GM12878 (cell line): ENCODE results near the gene PLSCR3. TPM values are rescaled to one million over a fixed set of nuclear protein-coding genes. Genes with fewer than 3 reads are reported as not detected.

Experiments
- CHD1 ChIP-seq: IDR thresholded peaks from 2 replicates; pipeline ENCODE4 v1.6.1; 2012; ENCODE audit warnings: low read depth, low read length, improper control_type of control experiment
- RB1 ChIP-seq: fragments of 450-650 bp; formaldehyde crosslinking; IDR thresholded peaks from 2 replicates; pipeline ENCODE4 v1.6.1; 2017; ENCODE audit warnings: mild to moderate bottlenecking, borderline replicate concordance
- SREBF2 ChIP-seq: IDR thresholded peaks from 2 replicates; pipeline ENCODE4 v1.6.1; 2012; ENCODE audit warnings: mild to moderate bottlenecking, low read length
- TAF1 ChIP-seq: IDR thresholded peaks from 2 replicates; pipeline ENCODE4 v1.6.1; 2011; ENCODE audit warnings: mild to moderate bottlenecking, low read depth, low read length, borderline replicate concordance
- WRNIP1 ChIP-seq: IDR thresholded peaks from 2 replicates; pipeline ENCODE4 v1.6.1; 2011; ENCODE audit warnings: low read depth, low read length, improper control_type of control experiment, borderline replicate concordance
- ZNF592 ChIP-seq: fragments of 450-650 bp; IDR thresholded peaks from 2 replicates; pipeline ENCODE4 v1.6.1; 2017; ENCODE audit warnings: mild to moderate bottlenecking, moderate library complexity
- polyA plus RNA-seq, 11 experiments: library from polyadenylated mRNA; depleted of rRNA in 4 of 11; unstranded in 6 of 11; stranded (reverse) in 5 of 11; fragments of >200 nt; fragmentation: Nextera tagmentation in 4 of 11; fragmentation: Illumina TruSeq in 1 of 11; extraction: Ambion mirVana in 4 of 11; extraction: Trizol in 1 of 11; gene quantifications; 1 replicate in 1 of 11; 2 replicates in 10 of 11; pipeline versions ENCODE4 v1.2.1 to v1.2.3, GENCODE V29; 2011 to 2016; ENCODE audit warnings: inconsistent platforms in 2 of 11, missing spikeins in 2 of 11, low read depth in 1 of 11
- total RNA-seq, 4 experiments: library from RNA; depleted of rRNA in 3 of 4; stranded (reverse); fragments of >200 nt in 3 of 4; fragmentation: Illumina TruSeq in 1 of 4; extraction: Trizol in 1 of 4; gene quantifications; 2 replicates each; pipeline versions ENCODE4 v1.2.1 to v1.2.3, GENCODE V29; 2013 to 2021
- TF ChIP-seq, protein P1 (sequence below): fragments of 450-650 bp; IDR thresholded peaks from 2 replicates; pipeline ENCODE4 v1.6.1; 2016; ENCODE audit warnings: mild to moderate bottlenecking, moderate library complexity, borderline replicate concordance

Gene PLSCR3
- total and polyA plus RNA-seq, 10 of the 15 experiments (the other 5 are each of a cell fraction or from before 2014, with no cell fraction given): 9.9 to 51.4 (median 43.4) TPM

- TF ChIP-seq, protein P1, sequence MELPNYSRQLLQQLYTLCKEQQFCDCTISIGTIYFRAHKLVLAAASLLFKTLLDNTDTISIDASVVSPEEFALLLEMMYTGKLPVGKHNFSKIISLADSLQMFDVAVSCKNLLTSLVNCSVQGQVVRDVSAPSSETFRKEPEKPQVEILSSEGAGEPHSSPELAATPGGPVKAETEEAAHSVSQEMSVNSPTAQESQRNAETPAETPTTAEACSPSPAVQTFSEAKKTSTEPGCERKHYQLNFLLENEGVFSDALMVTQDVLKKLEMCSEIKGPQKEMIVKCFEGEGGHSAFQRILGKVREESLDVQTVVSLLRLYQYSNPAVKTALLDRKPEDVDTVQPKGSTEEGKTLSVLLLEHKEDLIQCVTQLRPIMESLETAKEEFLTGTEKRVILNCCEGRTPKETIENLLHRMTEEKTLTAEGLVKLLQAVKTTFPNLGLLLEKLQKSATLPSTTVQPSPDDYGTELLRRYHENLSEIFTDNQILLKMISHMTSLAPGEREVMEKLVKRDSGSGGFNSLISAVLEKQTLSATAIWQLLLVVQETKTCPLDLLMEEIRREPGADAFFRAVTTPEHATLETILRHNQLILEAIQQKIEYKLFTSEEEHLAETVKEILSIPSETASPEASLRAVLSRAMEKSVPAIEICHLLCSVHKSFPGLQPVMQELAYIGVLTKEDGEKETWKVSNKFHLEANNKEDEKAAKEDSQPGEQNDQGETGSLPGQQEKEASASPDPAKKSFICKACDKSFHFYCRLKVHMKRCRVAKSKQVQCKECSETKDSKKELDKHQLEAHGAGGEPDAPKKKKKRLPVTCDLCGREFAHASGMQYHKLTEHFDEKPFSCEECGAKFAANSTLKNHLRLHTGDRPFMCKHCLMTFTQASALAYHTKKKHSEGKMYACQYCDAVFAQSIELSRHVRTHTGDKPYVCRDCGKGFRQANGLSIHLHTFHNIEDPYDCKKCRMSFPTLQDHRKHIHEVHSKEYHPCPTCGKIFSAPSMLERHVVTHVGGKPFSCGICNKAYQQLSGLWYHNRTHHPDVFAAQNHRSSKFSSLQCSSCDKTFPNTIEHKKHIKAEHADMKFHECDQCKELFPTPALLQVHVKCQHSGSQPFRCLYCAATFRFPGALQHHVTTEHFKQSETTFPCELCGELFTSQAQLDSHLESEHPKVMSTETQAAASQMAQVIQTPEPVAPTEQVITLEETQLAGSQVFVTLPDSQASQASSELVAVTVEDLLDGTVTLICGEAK: no peak
- TF ChIP-seq WRNIP1 (no peak), TAF1 (no peak), ZNF592 (no peak), CHD1 (no peak), SREBF2 (no peak), RB1 (no peak)
Observed at GRCh38 chr17:7370853-7371252, 23.5 kb downstream of the PLSCR3 start (continued).
